ENCODE measurements around the gene RBM15B.

The RBM15B gene

GRCh38 chr3:51392355-51393133, 1.5 kb downstream of the RBM15B start:
- no peak for DNase-seq

DNA sequence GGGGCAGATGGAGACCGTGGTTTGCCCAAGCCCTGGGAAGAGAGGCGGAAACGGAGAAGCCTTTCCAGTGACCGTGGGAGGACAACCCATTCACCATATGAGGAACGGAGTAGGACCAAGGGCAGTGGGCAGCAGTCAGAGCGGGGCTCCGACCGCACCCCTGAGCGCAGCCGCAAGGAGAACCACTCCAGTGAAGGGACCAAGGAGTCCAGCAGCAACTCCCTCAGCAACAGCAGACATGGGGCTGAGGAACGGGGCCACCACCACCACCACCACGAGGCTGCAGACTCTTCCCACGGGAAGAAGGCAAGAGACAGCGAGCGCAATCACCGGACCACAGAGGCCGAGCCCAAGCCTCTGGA, 2.0 kb downstream of the RBM15B start:
- DNase-seq: no peak

DNA sequence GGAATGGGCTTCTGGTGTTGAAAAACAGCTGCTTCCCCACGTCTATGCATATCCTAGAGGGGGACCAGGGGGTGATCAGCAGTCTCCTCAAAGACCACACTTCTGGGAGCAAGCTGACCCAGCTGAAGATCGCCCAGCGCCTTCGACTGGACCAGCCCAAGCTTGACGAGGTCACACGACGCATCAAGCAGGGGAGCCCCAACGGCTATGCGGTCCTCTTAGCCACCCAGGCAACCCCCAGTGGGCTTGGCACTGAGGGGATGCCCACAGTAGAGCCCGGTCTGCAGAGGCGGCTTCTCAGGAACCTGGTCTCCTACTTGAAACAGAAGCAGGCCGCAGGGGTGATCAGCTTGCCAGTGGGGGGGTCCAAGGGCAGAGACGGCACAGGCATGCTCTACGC, 2.5 kb downstream of the RBM15B start:
- DNase-seq: no peak

- DNase-seq: no peak
Observed at GRCh38 chr3:51394541-51394940, 3.5 kb downstream of the RBM15B start.

DNA sequence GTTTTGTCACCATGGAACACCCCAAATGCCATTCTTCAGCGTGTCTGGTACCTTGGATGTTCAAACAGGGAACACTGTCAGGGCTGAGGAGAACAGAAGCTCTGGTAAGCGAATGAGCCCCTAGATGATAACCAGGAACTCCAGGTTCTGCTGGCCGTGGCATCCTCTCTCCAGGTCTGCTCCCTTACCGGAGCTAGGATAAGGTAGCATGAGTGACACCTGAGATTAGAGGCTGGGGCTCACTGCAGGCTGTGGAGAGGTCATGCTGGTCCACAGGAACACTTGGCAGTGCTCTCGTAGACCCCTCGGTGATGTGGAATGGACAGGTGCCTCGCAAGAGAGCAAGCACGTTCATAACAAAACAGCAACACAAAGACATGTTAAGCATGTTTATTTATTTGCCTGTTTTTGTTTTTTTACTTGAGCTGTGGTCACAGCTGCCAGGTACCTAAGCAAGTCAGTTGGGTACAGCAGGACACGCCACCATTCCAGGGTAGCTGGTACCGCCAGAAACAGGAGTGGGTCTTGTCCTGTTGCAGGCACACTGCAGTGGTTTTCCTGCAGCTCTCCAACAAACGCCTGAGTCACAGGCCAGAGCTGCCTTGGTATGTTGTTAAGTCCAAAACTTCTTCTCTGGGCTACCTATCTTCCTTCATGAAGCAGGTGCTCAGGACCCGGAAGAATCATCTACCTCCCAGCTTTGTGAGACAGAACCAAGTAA, 4.6 kb downstream of the RBM15B start:
- DNase-seq: no peak

DNA sequence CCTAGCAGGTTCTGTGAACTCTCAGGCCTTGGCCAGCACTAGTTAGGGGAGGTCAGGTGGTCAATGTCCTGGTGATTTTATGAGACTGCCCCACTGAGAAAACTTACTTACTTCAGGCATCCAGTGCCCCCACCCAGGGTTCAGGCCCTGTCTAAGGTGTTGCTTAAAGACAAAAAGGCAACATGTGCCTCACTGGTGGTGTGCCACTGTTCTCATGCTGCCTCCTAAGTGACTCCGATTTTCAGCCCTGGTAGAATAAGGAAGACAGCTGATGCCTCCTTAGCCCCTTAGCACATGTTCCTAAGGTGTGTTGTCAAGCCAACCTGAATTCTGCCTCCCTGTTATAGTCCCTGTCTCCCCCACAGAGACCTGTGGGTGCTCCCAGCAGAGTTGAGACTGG, 5.3 kb downstream of the RBM15B start:
- DNase-seq: no peak

GRCh38 chr3:51397392-51397791, 6.3 kb downstream of the RBM15B start:
- no peak for DNase-seq

DNA sequence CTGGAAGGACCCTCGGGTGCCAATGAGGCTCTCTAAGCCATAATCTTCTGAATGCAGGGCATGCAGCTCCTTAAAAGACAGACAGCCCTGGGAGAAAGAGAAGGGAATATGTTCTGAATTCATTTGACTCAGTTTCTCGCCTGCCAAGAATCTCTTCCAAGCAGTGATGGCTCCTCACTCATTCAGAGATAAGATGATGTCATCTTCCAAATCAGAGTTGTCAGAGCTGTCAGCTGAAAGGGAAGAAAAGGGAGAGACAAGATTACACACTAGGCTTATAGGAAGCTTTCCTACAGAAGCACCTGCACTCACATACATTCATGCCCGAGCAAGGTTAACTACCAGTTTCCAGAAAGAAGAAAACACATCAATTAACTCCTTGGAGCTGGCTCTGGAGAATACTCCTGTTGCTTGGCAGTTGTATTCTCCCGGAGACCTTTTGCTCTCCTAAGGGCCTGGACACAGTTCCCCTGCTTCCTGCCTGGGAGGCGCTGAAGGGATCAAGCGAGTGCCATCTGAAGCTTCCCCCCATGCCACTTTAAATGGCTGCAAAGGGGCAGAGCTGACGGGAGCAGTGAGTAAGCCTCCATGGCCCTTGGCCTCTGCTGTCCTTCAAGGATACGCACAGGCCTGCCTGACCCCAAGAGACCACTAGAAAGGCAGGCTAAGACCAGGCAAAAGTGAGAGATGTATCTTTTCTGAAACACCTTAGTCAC, 7.7 kb downstream of the RBM15B start:
- DNase-seq: no peak

DNA sequence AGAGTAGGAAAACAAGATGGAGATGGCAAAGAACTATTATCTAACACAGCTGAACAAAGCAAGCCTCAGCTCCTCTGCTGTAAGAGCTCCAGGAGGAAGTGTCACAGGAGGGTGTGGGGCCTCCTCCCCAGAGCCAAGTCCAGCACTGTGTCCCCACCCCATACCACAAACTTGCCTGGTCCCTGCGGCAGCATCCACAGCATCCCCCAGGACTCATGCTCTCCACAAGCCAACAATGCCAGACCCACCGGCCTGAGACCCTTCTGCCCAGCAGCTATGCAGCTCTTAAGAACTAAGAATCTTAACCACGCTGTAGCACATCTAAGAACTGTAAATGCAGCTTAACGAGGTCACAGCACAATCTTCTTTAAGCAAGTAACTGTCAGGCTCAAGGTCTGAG, 9.1 kb downstream of the RBM15B start:
- DNase-seq: no peak

DNA sequence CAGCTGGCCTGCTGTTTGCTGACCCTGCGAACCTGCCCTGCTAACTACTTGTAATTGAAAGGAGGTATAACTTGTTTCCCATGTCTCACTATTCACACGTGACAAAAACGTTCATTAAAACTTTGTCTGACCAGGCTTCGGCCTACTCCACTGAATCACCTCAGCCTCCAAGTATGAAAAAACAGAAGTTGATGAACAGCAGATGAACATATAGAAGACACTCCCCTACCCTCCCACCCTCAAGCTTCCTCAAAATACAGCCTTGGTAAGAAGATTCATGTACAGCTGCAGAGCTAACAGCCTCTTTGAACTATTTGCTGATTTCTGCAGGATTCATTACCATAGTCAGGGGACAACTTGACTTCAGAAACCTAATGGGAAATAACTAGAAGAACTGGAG, 10.7 kb downstream of the RBM15B start:
- no peak for DNase-seq

GRCh38 chr3:51403675-51404074, 12.6 kb downstream of the RBM15B start:
- no peak for DNase-seq

DNA sequence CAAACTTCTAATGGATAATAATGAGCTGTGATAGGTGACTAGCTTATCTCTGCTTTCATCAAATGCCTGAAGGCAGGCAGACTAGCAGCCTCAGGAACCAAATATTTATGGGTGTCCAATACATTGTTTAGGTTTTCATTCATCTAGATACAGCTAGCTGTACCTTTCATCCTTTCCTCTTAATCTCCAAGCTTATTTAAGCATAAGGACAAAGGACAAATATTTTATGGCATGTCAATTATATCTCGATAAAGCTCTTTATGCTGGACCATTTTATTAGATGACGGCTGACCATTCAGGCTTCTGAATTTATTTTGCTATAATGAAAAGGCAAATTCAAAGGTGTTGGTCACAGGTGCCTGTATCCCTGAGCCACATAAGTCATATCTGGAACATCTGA, 16.9 kb downstream of the RBM15B start:
- no peak for DNase-seq

DNA sequence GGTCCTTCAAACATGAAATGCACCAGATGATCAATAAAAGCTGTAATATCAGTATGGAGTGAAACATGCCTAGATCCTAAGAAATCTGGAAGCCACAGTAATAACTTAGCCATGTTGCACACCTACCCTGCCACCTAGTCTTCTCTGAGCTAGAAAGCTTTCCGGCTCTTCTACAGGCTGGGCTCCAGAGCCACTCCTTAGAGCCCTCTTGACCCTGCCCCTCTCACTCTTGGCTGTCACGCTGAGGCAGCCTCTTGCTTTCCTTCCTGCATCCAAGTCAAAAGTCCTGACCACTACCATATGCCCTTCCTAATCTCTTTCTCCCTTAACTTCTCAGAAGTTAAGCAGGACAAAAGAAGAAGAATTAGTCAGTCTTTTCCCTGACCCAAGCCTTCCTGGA, 17.7 kb downstream of the RBM15B start:
- DNase-seq: no peak

DNA sequence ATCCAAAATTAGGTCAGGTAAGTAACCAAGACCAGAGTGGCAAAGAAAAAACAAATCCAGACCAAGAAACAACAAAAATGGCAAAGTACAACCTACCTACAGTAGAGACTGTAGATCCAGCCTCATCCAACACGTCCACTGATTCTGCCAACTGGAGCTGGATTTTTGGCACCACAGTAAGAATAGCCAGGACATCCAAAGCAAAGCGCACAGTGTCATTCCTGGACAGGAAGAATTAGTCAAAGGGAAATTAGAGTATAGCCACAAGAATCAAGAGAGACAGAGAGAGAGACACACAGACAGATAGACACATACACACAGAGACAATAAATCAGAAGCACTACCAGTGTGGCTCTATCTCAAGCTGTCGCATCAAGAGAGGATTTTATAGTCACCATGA, 31.1 kb downstream of the RBM15B start:
- DNase-seq: no peak

DNA sequence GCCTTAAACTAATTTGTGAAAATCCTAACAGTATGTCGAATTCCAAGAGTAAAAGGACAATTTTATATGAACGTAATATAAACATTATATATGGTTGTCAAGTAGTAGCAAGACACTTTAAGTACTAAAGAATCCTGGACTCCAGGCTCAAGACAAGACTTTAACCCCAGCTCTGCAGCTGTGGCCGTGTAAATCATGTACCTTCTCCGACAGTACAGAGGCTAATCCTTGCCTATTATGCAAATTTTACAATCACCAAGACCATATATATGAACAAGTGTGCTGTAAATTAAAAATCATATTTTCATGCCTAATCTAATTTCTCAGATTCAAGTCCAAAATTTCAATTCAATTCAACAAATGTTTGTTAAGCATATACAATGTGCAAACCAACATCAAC, 35.8 kb downstream of the RBM15B start:
- no peak for DNase-seq

- no peak for DNase-seq
Observed at GRCh38 chr3:51429138-51429537, 38.1 kb downstream of the RBM15B start.

DNA sequence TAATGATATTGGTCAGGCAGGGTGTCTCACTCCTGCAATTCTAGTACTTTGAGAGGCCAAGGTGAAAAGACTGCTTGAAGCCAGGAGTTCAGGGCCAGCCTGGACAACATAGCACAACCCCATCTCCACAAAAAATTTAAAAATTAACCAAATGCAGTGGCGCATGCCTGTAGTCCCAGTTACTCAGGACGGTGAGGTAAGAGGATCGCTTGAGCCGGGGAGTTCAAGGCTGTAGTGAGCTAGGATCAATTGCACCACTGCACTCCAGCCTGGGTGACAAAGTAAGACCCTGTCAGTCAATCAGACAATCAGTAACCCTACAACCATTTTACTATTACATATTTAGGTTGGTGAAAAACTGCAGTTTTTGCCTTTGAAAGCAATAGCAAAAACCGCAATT, 43.0 kb downstream of the RBM15B start:
- no peak for DNase-seq

DNA sequence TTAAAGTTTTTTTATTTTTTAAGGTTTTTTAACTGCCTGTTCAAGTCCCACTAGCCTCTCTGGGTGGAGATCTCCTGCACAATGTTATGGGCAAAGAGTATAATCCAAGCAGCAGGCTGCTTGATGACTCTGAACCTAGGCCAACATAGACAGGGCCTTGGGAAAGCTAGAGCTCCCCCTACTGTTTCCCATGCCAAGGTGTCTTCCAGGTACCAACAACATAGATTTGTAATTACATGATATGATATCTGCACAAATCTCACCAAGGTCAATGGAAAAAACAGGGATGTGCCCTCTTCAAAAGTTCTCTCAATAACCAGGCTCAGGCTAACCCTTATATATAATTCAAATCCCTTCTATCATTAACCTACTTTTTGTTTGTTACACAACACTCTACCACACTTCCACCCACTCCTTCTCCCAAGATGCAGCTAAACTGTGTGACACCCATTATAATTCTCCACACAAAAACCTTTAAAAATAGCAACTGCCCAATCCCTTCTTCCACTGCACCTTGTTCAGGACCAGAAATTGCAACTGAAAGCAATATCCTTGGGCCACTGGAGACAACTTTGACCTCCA, 43.8 kb downstream of the RBM15B start:
- DNase-seq: no peak

DNA sequence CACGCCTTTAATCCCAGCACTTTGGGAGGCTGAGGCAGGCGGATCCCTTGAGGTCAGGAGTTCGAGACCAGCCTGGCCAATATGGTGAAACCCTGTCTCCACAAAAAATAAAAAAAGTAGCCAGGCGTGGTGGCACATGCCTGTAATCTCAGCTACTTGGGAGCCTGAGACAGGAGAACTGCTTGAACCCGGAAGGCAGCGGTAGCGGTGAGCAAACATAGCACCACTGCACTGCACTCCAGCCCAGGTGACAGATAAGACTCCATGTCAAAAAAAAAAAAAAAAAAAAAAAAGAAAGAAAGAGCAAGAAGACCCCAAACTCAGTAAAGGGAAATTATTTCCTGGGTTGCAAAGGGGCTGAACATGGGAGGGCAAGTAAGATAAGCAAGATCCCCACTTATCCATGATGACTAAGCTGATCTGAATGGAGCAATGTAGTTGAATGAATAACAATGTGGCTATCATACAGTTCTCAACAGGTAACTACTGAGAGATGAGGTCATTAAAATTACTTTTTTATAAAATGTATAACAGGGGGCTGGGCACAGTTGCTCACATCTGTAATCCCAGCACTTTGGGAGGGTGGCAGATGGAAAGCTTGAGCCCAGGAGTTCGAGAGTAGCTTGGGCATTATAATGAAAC, 46.0 kb downstream of the RBM15B start:
- no peak for DNase-seq

- DNase-seq: no peak
Observed at GRCh38 chr3:51441282-51442030, 50.4 kb downstream of the RBM15B start.

DNA sequence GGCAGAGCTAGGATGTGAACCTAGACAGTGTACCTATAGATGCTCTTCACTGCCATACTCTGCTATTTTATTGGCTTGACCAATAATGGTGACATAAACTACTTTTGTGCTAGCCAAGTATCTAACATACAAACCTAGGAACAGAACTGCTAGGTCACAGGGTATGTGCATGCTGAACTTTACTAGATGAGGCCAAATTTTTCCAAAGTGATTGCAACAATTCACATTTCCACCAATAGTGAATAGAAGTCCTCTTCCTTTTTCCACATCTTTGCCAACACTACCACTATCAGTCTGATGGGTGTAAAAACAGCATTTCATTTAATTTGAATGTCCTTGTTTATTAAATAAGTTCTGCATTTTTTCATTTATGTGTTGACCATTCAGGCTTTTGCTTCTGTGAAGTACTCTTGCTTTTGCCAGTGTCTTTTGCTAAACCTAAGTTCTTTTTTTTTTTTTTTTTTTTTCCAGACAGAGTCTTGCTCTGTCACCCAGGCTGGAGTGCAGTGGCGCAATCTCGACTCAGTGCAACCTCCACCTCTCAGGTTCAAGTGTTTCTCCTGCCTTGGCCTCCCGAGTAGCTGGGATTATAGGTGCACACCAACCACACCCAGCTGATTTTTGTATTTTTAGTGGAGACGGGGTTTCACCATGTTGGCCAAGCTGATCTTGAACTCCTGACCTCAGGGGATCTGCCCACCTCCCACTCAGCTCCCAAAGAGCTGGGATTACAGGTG, 54.6 kb downstream of the RBM15B start:
- no peak for DNase-seq

Measured in NCI-H510A (cell line).